SK-MEL-5 (cell line): Measurements from ENCODE around the gene CRMP1. TPM values are rescaled to one million over a fixed set of nuclear protein-coding genes. Genes with fewer than 3 reads are reported as not detected.
"Not testable (repeated sequence)": the region's sequence is repeated elsewhere in the genome, so short reads cannot be mapped to it uniquely, and the experiment has no call there.

ENCODE experiments used
- DNase-seq: peaks from one replicate; pipeline ENCODE4 v3.0.0-alpha.2; 2016; ENCODE audit warnings: low read depth, low spot score
- in situ Hi-C: cut with HindIII; loops from 2 replicates; pipeline ENCODE4 v1.10.0; 2016; ENCODE audit warnings: low sequenced_read_pairs, high pct_unique_total_duplicates, low pct_unique_long_range_greater_than_20kb
- total RNA-seq: library from RNA; depleted of rRNA; stranded (reverse); fragments of >200 nt; shearing (Covaris generic); gene quantifications from 2 replicates; pipeline ENCODE4 v1.2.3, GENCODE V29; 2014

CRMP1 gene
- total RNA-seq, 1 experiment from 2014 or later, result 0.85 TPM

GRCh38 chr4:5870701-5871100 lies 22.2 kb downstream of the CRMP1 start:
- in situ Hi-C loops, result no loop called here
- no peak for DNase-seq

- in situ Hi-C loops, result no loop called here
- no peak for DNase-seq
Measured at GRCh38 chr4:5869966-5870619, 22.8 kb downstream of the CRMP1 start.

GRCh38 chr4:5867866-5868265 lies 25.0 kb downstream of the CRMP1 start:
- in situ Hi-C loops, result no loop called here
- no peak for DNase-seq

GRCh38 chr4:5866841-5867813 lies 25.8 kb downstream of the CRMP1 start:
- DNase-seq, result no peak
- in situ Hi-C loops, result no loop called here

- DNase-seq, result no peak
- in situ Hi-C loops, result no loop called here
Measured at GRCh38 chr4:5865896-5866599, 26.8 kb downstream of the CRMP1 start.

GRCh38 chr4:5863461-5864113 lies 29.3 kb downstream of the CRMP1 start:
- in situ Hi-C loops, result no loop called here
- peak; percentile 13 for DNase-seq

- in situ Hi-C loops, result no loop called here
- DNase-seq, result no peak
Measured at GRCh38 chr4:5858020-5858769, 34.7 kb downstream of the CRMP1 start.

GRCh38 chr4:5857199-5857598 lies 35.7 kb downstream of the CRMP1 start:
- no peak for DNase-seq
- in situ Hi-C loops, result no loop called here

- DNase-seq, in situ Hi-C loops: not testable (repeated sequence)
Measured at GRCh38 chr4:5856362-5856761, 36.5 kb downstream of the CRMP1 start.

GRCh38 chr4:5854929-5855328 lies 38.0 kb downstream of the CRMP1 start:
- in situ Hi-C loops, result no loop called here
- DNase-seq, result no peak

- in situ Hi-C loops, result no loop called here
- no peak for DNase-seq
Measured at GRCh38 chr4:5852523-5853202, 40.2 kb downstream of the CRMP1 start.

GRCh38 chr4:5851637-5852301 lies 41.1 kb downstream of the CRMP1 start:
- DNase-seq, result no peak
- in situ Hi-C loops, result no loop called here

- in situ Hi-C loops, result no loop called here
- no peak for DNase-seq
Measured at GRCh38 chr4:5845035-5845905, 47.6 kb downstream of the CRMP1 start.

GRCh38 chr4:5843573-5844530 lies 49.0 kb downstream of the CRMP1 start:
- in situ Hi-C loops, result no loop called here
- DNase-seq, result no peak
